Aorta (tissue), 5 donors: ENCODE data around the gene TRABD. TPM values are rescaled to one million over a fixed set of nuclear protein-coding genes. Genes with fewer than 3 reads are reported as not detected.

ENCODE experiments used
- ATAC-seq: fragments of 200-7000 bp; cut with Tn5 transposase; one replicate; pipeline ENCODE4 v1.9.1; 2022; ENCODE audit warnings: moderate library complexity; ENCODE audit not compliant: low FRiP score
- DNase-seq, 2 donors: peaks; one replicate each; pipeline ENCODE4 v3.0.0-alpha.2; 2020
- H3K27ac ChIP-seq, 2 donors: one replicate each; pipeline ENCODE4 v1.5.1; 2013; ENCODE audit warnings: low read length in 2 of 2, mild to moderate bottlenecking in 2 of 2, moderate library complexity in 2 of 2, control low read depth in 1 of 2, inconsistent platforms in 1 of 2, low read depth in 1 of 2
- H3K27me3 ChIP-seq, 2 donors: one replicate each; pipeline ENCODE4 v1.6.1; 2013; ENCODE audit warnings: control low read depth in 1 of 2, low read length in 1 of 2, mild to moderate bottlenecking in 1 of 2, moderate library complexity in 1 of 2; ENCODE audit not compliant: insufficient read depth in 2 of 2, control insufficient read depth in 1 of 2
- H3K36me3 ChIP-seq, 2 donors: one replicate each; pipeline ENCODE4 v1.6.1; 2013; ENCODE audit warnings: control low read depth in 1 of 2, low read length in 1 of 2, mild to moderate bottlenecking in 1 of 2; ENCODE audit not compliant: insufficient read depth in 2 of 2, control insufficient read depth in 1 of 2
- H3K4me1 ChIP-seq, 2 donors: one replicate each; pipeline ENCODE4 v1.6.1; 2013; ENCODE audit warnings: low read length in 2 of 2, control low read depth in 1 of 2, mild to moderate bottlenecking in 1 of 2, moderate library complexity in 1 of 2; ENCODE audit not compliant: insufficient read depth in 2 of 2, control insufficient read depth in 1 of 2
- H3K4me3 ChIP-seq, 2 donors: one replicate each; pipeline ENCODE4 v1.5.1; 2013; ENCODE audit warnings: low read length in 2 of 2, control low read depth in 1 of 2, mild to moderate bottlenecking in 1 of 2
- H3K9me3 ChIP-seq: one replicate; pipeline ENCODE4 v1.6.1; 2013; ENCODE audit warnings: mild to moderate bottlenecking, low read length; ENCODE audit not compliant: control insufficient read depth
- WGBS, 2 donors: extraction: QIAGEN DNeasy Blood & Tissue Kit; methylation state at CpG; one replicate each; pipeline ENCODE4 v1.1.7; 2013; 5-methylcytosine and 5-hydroxymethylcytosine counted together
- intact Hi-C, 2 donors: fragments of 100-400 bp; cut with DNase I; formaldehyde crosslinking; loops; one replicate each; pipeline versions ENCODE4 v1.14.2 to v1.15.0; 2022
- polyA plus RNA-seq, 2 donors: library from polyadenylated mRNA; stranded (reverse); fragments of 200-250 nt; gene quantifications; one replicate each; pipeline ENCODE4 v1.2.3, GENCODE V29; 2013
- total RNA-seq, 2 donors: library from RNA; stranded (reverse); fragmentation: NEBNext Ultra II Directional; extraction: Animal tissue kit (Norgen Biotek cat#: 25700); gene quantifications; one replicate each; pipeline ENCODE4 v1.2.1, GENCODE V29; 2021
- donor health status: healthy with polysubstance abuse.
- donor health status: Bipolar disorder and iron deficiency.
- donor health status: DM: no; HTN: no; CAD: no.
- donor health status: DM: no; HTN: no; CAD: no.
- donor health status: DM: yes; HTN: yes; CAD: no.

Gene TRABD
- total and polyA plus RNA-seq, 4 donors: 13.5 to 53.2 (median 30.2) TPM

DNA sequence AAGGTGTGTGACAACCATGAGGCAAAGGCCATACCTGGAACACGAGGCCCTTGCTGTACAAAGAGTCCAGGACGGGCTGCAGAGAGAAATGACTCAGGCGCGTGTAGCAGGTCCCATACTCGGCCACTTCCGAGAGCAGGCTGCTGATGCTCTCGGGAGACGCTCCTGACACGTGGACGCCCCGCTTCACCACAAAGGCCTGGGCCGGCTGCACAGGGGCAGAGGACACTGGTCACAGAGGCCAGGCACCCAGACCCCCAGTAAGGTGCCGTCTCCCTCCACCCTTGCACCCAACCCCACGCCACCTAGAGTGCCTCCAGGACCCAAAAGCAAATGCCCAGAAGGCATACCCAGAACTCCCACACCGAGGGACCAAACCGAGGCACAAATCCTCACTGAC lies 43.7 kb downstream of the TRABD start:
- Histone ChIP-seq H3K27ac (no peak overlapping the region), H3K4me1 (no peaks in the 10 kb centered on the region), H3K4me3 (no peak overlapping the region), H3K36me3 (no peaks in the 10 kb centered on the region), H3K9me3 (no peaks in the 10 kb centered on the region), H3K27me3 (no peaks in the 10 kb centered on the region)
- DNase-seq: no peak
- WGBS, 2 donors: 92% methylated on average over 16 of the region's 16 CpGs
- ATAC-seq: no peak
- intact Hi-C loops: no loop called here

DNA sequence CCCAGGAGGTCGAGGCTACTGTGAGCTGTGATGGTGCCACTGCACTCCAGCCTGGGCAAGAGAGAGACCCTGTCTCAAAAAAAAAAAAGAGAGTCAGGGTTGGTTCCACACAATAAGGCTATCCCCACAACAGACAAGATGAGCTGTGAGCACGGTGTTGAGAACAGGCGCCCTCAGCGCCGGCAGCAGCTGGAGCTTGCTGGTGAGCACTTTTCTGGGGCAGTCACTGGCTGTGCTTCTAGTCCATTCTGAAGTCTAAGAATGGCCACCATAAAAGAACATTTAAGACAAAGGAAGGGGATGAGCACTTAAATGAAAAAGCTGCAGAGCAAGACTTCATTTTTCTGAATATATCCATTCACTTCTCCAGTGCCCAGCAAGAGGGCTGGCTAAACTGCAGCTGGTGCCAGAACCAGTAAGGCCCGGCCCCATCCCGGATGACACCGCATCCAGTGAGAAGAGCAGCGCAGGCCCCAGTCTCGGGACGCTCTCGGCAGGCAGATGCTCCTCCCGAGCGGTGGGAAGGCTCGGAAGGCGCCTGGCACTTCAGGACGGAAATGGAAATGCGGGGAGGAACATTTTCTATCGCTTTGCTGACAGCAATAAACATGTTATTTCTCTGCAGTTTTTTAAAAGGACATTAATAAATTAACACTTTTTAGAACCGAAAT lies 46.9 kb downstream of the TRABD start:
- H3K36me3 ChIP-seq: peaks cover 0 to 2% of the 10 kb centered on the region in 2 donors
- ATAC-seq (no peak), DNase-seq (no peak)
- 88 to 91% methylated on average over 20 of the region's 20 CpGs for WGBS, 2 donors
- H3K4me3 ChIP-seq: no peak overlapping the region
- no peaks in the 10 kb centered on the region for H3K27me3 ChIP-seq
- no peak overlapping the region for H3K27ac ChIP-seq
- H3K4me1 ChIP-seq: no peaks in the 10 kb centered on the region
- H3K9me3 ChIP-seq: no peaks in the 10 kb centered on the region
- intact Hi-C loops: no loop called here

DNA sequence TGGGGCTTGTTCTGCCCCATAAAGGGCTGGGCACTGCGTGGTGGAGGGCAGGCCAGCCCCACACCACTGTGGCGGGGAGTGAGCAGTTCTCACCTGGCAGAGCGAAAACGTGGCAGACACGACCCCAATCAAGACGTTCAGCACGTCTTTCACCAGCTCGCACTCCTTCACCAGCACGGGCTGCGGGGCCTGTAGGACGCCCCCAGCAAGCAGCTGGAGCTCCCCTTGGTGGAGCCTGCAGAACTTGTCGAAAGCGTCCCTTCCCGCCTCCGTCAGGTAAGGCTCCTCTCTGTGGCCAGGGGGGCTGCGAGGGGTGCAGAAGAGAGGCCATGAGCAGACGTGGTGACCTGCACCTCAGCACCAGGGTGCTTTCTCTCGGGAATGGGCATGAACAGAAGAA lies 47.5 kb downstream of the TRABD start:
- intact Hi-C loops: no loop called here
- Histone ChIP-seq H3K27ac (no peak overlapping the region), H3K4me1 (no peaks in the 10 kb centered on the region), H3K4me3 (no peak overlapping the region), H3K27me3 (no peaks in the 10 kb centered on the region), H3K36me3 (peaks cover 0 to 2% of the 10 kb centered on the region in 2 donors), H3K9me3 (no peaks in the 10 kb centered on the region)
- ATAC-seq: no peak
- 88 to 89% methylated on average over 18 of the region's 18 CpGs for WGBS, 2 donors
- no peak for DNase-seq

DNA sequence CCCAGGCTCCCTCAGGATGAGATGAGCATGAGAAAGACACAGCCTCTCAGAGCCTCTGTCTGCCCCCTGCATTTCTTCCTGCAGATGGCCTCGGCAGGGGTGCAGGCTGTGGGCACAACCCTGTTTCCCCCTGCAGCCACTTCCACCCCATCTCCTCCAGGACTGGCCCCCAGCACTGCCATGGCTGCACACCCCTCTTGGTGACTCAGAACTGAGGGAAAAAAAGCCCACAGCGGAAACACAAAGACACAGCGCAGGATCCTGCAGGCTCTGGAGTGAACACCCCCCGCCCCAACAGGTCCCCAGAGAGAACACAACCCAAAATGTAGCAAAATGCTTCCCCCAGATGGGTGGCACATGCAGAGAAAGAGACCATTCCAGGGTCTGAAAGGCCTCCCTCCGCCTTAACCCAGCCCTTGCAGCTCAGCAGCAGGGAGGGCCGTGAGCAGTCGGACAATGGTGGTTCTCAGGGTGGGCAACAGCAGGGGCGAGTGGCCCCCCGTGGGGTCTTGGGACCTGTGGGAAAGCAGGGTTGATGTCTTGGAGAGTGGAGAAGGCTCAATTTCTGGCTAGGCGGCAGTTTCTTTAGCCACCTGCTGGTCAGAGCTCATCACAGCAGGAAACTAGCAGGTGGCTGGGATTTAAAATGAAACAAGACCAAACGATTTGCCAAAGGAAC lies 51.2 kb downstream of the TRABD start:
- ATAC-seq (no peak), DNase-seq (no peak)
- intact Hi-C loops: no loop called here
- WGBS, 2 donors: 67 to 73% methylated on average over 11 of the region's 11 CpGs
- H3K27ac ChIP-seq: no peak overlapping the region
- peaks cover 0 to 6% of the 10 kb centered on the region in 2 donors for H3K36me3 ChIP-seq
- no peaks in the 10 kb centered on the region for H3K9me3 ChIP-seq
- H3K27me3 ChIP-seq: no peaks in the 10 kb centered on the region
- H3K4me3 ChIP-seq: no peak overlapping the region
- H3K4me1 ChIP-seq: no peaks in the 10 kb centered on the region

DNA sequence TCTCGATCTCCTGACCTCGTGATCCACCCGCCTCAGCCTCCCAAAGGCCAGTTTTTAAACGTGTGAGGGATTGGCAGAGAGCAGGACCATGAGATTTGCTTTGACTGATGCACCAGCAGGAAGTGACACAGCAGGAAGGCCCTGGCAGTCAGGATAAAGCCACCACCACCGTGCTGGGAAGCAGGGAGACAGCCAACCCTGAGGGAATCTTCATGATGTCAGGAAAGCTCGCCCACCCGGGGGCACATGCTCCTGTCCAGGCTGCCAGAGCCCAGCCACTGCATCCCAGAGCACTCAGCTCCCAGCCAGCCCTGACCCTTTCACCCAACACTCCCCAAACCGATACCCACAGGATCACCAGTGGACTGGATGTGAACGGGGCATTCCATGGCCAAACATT lies 53.0 kb downstream of the TRABD start:
- Histone ChIP-seq H3K9me3 (no peaks in the 10 kb centered on the region), H3K27ac (no peak overlapping the region), H3K4me3 (no peak overlapping the region), H3K4me1 (no peaks in the 10 kb centered on the region), H3K36me3 (peaks cover 0 to 6% of the 10 kb centered on the region in 2 donors), H3K27me3 (no peaks in the 10 kb centered on the region)
- 86 to 89% methylated on average over 9 of the region's 9 CpGs for WGBS, 2 donors
- ATAC-seq (no peak), DNase-seq (no peak)
- intact Hi-C loops: no loop called here

DNA sequence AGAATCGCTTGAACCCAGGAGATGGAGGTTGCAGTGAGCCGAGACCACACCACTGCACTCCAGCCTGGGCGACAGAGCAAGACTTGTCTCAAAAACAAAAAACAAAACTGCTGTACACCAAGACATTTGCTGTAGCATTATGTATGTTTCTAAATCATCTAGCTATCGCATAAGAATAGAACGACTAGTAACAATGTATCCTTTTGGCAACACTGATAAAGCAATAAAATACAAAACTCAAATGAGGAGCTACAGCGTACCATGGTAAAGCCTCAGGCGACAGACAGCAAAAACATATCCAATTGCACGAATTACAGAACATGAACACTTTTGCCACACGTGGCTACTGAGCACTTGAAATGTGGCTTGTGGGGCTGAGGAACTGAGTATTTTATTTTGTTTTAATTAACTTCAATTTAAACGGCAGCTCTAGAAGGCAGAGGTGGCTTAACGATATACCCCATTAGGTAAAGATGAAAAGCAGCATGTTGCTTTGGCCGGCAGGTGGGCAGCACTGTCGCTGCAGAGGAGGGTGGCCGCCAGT lies 56.8 kb downstream of the TRABD start:
- H3K36me3 ChIP-seq: peaks cover 0 to 4% of the 10 kb centered on the region in 2 donors

DNA sequence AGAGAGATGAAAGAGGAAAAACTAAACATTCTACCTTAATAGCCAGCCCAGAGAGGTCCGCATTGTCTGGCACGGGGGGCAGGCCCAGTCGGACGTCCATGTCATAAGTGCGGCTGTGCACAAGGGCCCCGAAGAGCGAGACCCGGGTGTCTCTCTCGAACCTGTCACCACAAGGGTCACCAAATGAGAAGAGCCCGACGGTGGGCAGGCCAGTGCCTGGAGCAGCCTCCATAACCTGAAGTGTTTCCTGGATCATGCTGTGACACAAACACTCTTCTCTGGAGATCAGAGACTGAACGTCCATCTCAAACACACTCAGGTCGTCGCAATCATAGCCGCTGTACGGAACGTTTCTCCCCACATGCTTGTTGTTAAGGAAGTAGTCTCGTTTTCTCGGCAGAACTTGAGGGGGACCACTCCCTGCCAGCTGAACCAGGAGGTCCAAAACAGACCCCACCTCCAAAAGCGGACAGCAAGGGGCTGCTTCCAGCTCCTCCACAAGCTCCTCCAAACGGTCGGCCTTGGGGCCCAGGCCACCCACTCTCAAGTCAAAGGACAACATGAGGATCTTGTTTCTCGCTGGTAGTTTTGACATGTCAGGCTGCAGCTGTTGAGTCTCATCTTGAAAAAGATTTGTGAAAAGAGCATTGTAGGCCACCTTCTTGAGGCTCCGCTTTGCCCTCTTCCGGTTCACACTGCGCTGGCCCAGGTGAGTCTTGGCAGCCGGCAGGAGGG lies 58.1 kb downstream of the TRABD start:
- DNase-seq: no peak
- Histone ChIP-seq H3K27ac (peak overlapping the region in 1 of 2 donors; percentile 29), H3K4me3 (peak overlapping the region; percentile 48 to 77), H3K36me3 (peaks cover 0 to 4% of the 10 kb centered on the region in 2 donors), H3K27me3 (no peaks in the 10 kb centered on the region), H3K9me3 (no peaks in the 10 kb centered on the region), H3K4me1 (no peaks in the 10 kb centered on the region)
- WGBS, 2 donors: 23 to 25% methylated on average over 27 of the region's 27 CpGs
- ATAC-seq: no peak
- intact Hi-C loops: loop anchor here (5.0 to 10.0 kb wide), 2 partner anchors 52 to 261 kb away; partner anchors contain the start of genes LMF2 (in 1 of the 2) and NCAPH2 (in 1 of the 2)

More for the DNA sequence above, 56.8 kb downstream of the TRABD start:
- H3K4me1 ChIP-seq: no peaks in the 10 kb centered on the region
- intact Hi-C loops: loop anchor here (5.0 to 10.0 kb wide), 2 partner anchors 50 to 262 kb away; partner anchors contain the start of genes LMF2 (in 1 of the 2) and NCAPH2 (in 1 of the 2)
- DNase-seq (no peak), ATAC-seq (no peak)
- H3K27me3 ChIP-seq: no peaks in the 10 kb centered on the region
- no peak overlapping the region for H3K4me3 ChIP-seq
- 65 to 69% methylated on average over 13 to 14 of the region's 14 CpGs for WGBS, 2 donors
- H3K9me3 ChIP-seq: no peaks in the 10 kb centered on the region
- H3K27ac ChIP-seq: no peak overlapping the region

DNA sequence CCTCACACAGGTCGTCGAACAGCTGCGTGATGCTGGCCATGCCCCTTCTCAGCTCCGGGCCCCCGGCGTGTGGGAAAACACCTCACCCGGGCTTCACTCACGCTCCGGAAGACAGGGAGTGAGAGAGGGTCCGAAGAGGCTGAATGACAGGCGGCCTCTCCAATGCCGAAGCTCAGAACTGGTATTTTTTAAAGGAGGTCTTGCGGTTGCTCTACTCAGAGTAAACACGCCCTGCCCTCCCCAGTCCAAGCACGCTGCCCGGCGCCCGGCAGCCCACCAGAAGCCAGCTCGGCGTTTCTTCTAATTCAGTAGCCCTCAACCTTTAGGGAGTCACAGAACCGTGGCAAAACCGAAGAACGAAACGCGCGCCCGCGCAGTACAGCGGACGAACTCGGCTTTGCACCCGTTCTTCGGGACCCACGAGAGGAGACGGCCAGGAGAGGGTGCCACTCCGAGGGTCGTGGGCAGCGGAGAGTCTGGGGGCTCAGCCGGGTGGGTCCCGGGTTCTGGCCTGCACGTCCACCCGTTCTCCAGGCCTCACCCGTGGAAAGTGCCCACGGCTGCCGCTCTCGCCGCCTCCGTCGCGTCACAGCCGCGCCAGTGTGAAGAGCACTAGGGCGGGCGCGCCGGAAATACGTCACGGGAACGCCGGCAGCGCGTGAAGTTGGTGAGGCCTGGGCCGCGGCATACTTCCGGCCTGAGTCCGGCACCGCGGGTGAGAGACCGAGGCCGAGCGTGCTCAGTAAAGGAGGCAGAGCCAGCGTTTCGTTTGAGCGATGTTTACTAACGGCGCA lies 58.9 kb downstream of the TRABD start, which contains the start of gene TUBGCP6:
TSS of gene TUBGCP6 (minus strand) at position 604 of the 794 bp plus-strand sequence. CDS start at position 40, 564 bp downstream.
- peak; percentile 97 to 99 for DNase-seq
- H3K27me3 ChIP-seq: no peaks in the 10 kb centered on the region
- 0 to 1% methylated on average over 71 to 76 of the region's 76 CpGs for WGBS, 2 donors
- peaks cover 0 to 2% of the 10 kb centered on the region in 2 donors for H3K36me3 ChIP-seq
- H3K9me3 ChIP-seq: no peaks in the 10 kb centered on the region
- intact Hi-C loops: loop anchor here (5.0 to 10.0 kb wide), 2 partner anchors 52 to 260 kb away; partner anchors contain the start of genes LMF2 (in 1 of the 2) and NCAPH2 (in 1 of the 2)
- H3K4me1 ChIP-seq: no peaks in the 10 kb centered on the region
- H3K27ac ChIP-seq: peak within 1 kb of the TSS in 1 of 2 donors; percentile 74
- peak; percentile 95 for ATAC-seq
- peak within 1 kb of the TSS; percentile 55 to 77 for H3K4me3 ChIP-seq
